GM08714 (cell line): Measurements from ENCODE around the gene ATP13A3.
"Not testable (repeated sequence)": the region's sequence is repeated elsewhere in the genome, so short reads cannot be mapped to it uniquely, and the experiment has no call there.

Experiments
- H3K4me3 ChIP-seq: fragments of 200-500 bp; sonication (Bioruptor generic); 2 replicates; pipeline ENCODE4 v1.5.1; 2014; ENCODE audit warnings: mild to moderate bottlenecking, low read length, inconsistent platforms
- ZNF274 ChIP-seq: IDR thresholded peaks from 2 replicates; pipeline ENCODE4 v1.6.1; 2012; ENCODE audit warnings: mild to moderate bottlenecking, low read depth, low read length

ATP13A3 gene

DNA sequence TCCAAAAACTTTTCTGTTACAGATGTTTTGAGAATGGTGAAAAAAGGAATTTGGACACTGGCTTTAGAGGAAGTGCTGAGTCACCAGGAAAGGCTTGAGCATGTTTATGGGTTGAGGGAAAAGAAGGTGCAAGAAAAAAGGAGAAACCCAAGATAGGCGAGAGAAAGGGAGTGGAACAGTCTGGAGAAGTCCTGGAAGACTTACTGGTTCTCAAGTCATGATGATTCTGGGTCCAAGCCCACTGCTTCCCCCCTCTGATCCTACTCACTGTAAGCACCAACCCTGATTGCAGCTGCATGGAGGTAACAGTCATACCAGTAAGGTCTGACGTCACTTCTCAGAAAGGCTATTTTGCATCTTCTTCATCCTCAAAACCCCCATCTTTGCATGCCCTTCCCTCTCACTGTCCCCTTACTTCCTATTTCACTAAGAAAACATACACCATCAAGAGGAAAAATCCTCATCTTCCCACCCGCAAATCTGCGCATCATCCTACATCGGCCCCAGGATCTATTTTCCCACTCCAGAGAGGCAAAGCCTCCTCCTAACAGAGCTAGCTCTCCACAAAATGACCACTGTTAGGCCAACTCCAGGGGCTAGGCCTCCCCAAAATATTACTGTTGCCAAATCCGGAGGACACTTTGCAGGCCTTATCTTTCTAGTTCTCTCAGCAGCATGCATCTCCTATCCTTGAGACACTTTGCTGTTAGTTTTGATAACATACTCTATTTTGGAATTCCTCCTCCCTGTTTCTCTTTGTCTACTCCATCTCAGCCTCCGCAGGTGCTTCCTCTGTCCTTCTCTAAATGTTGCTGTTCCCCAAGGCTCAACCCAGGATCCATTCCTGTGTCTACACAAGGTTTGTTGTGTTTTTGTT lies 3.2 kb upstream of the ATP13A3 start:
- TF ChIP-seq ZNF274: no peak
- no peak overlapping the region; the same call in 1 of the 2 replicates for H3K4me3 ChIP-seq

DNA sequence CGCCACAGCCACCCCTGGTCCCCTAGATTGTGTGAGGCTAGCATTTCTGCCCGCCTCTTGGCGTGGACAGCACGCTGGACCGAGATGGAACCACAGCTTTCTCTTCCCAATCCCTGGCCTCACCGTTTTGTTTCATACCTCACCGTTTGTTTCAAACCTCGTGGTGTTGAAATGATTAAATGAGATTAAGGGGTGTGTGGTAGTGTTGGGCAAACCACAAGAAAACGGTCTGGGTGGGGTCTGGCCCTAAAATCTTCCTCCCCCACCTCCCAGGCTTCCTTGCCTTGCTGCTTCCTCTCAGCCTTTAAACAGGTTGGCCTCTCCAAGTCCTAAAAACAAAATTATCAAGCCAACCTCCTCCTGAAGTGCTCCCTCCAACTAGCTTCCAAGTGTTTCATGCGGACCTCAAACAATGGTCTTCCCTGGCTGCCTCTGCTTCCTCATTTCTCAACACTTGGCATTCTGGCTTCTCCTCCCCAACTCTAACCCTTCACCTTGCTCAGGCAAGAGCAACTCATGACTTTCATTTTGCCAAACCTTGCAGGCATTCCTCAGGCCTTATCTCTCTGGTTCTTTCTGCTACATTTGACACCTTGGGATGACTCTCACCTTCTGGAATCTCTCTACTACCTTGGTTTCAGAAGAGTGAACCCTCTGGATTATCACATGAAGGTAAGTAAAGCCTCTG lies 1.4 kb upstream of the ATP13A3 start:
- TF ChIP-seq ZNF274: no peak
- H3K4me3 ChIP-seq: peak overlapping the region; percentile 74; the same call in 1 of the 2 replicates

DNA sequence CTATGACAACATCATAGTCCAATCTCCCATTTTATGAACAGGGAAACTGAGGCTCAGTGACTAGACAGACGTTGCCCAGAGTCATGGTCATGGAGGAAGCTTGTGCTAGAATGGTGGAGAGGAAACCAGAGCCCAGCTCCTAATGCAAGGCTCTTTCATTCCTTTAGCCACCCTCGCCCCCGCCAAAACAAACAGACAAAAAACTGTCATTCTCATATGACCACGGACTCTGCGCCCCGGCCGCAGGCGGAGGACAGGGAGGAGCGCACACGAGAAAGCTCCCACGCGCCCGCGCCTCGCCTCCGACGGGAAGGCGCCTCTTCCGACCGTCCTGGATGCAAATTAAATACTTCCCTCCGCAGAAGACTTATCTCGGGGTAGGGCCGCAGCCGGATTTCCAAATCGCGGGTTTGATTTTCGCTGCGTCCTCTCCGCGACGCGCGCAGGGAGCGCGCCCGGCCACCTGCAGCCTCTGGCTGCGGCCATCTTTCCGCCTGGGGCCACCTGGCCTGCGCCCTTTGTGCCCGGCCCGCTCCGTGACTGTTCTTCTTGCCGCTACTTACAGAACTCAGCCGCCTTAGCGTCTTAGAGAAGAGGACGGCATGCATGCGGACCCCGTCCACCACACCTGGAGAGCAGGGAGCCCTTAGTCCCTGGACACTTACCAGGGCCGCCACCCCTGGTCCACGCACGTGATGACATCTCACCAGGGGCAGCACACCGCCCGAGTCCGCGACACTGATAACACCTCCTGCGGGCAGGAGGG lies 670 bp upstream of the ATP13A3 start:
- H3K4me3 ChIP-seq: peak overlapping the region; percentile 74; the same call in 1 of the 2 replicates
- TF ChIP-seq ZNF274: no peak

DNA sequence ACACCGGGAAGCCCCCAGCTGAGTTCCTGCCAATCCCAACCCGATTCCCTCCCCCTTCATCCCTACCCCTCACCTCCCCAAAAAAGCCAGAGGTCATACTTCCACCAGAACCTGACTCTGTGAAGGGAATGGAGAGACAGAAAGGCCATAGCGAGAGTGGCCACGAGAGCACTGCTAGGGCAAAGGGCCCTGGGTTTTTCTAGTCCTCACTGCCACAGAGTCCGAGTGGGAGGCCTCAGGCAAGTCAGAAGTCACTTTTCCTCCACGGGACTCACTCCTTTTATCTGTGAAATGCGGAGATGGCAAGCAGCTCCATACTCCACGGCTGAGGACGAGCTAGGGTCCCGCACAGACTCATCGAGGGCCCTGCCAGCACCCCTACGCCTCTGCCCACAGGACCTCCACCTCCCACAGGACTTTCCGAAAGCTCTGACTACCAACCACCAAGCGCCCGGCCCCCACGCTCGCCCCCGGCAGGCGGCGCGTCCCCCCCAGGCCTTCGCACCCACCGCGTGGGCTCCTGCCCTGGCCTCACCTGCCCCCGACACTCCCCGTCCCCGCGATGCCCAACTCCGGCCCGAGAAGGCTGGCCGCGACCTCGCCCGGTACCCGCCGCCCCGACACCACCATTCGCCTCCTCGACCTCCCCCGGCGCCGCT lies 792 bp downstream of the ATP13A3 start:
- no peak for TF ChIP-seq ZNF274
- H3K4me3 ChIP-seq: peak overlapping the region; percentile 81

DNA sequence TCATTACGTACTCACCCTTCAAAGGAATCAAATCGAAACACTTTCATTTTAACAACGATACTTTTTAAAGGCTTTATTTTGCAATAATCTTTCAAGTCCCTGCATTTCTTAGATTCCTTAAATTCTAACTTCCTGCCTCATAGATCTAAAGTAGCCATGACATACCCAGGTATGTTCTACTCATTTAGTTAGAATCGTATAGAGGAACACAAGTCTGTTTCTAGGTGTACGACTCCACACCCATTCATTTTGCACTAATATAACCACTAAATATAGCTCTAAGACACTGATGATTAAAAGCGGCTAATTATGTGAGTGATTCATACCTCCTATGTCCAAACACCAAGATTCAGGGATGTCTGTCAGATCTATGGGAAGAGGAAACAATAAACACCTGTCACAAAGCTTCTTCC lies 1.3 kb downstream of the ATP13A3 start:
- TF ChIP-seq ZNF274: no peak
- peak overlapping the region; percentile 81 for H3K4me3 ChIP-seq

DNA sequence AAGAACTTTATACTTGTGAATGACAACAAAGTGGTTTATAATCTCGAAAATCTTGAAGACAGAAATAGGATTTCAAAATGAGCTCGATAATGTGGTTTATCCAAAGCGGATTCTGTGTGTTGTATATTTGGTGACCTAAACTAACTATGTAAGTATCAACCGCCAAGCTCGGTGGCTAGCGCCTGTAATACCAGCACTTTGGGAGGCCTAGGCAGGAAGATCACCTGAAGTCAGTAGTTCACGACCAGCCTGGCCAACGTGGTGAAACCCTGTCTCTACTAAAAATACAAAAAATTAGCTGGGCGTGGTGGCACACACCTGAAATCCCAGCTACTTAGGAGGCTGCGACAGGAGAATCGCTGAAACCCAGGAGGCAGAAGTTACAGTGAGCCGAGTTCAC lies 2.2 kb downstream of the ATP13A3 start:
- no peak for TF ChIP-seq ZNF274

DNA sequence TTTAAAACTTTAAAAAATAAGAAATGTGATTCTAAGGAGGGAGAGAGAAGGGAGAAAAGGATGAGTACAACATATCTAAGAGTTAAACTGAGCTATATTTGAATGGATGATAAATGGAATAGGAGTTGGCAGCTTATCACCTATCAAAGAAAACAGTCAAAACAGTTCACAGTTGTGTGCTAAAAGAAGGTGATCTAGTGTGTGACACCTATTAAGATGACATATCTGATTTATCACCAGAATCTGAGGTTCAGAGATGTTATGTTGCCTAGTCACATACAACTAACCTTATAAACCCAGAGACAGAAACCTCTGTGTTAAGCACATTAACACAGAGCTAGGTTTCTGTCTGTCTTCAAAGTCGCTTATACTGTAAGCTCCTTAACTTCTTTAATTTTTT lies 3.0 kb downstream of the ATP13A3 start:
- no peak for TF ChIP-seq ZNF274

More for the DNA sequence above, 2.2 kb downstream of the ATP13A3 start:
- H3K4me3 ChIP-seq: peak overlapping the region; percentile 81

DNA sequence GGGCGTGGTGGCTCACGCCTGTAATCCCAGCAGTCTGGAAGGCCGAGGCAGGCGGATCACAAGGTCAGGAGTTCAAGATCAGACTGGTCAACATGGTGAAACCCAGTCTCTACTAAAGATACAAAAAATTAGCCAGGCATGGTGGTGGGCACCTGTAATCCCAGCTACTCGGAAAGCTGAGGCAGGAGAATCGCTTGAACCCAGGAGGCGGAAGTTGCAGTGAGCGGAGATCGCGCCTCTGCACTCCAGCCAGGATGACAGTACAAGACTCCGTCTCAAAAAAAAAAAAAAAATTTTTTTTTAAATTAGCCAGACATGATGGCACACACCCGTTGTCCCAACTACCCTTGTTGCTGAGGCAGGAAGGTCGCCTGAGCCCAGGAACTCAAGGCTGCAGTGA lies 4.0 kb downstream of the ATP13A3 start:
- not testable (repeated sequence) for H3K4me3 ChIP-seq

More for the DNA sequence above, 3.0 kb downstream of the ATP13A3 start:
- no peak overlapping the region for H3K4me3 ChIP-seq

DNA sequence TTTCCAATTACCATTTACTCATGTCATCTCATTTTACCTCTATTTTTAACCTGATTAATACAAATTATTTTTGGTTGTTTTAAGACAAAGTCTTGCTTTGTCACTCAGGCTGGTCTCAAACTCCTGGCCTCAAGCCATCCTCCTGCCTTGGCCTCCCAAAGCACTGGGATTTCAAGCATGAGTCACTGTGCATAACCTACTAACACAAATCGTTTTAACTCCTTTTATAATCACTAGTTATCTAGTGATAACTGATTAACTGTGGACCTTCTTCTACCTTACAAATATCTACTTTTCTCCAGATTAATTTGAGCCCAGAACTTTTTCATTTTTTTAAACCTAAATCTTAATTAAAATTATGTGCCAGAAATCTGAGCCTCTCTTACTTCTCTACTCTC lies 4.6 kb downstream of the ATP13A3 start:
- no peak for TF ChIP-seq ZNF274

DNA sequence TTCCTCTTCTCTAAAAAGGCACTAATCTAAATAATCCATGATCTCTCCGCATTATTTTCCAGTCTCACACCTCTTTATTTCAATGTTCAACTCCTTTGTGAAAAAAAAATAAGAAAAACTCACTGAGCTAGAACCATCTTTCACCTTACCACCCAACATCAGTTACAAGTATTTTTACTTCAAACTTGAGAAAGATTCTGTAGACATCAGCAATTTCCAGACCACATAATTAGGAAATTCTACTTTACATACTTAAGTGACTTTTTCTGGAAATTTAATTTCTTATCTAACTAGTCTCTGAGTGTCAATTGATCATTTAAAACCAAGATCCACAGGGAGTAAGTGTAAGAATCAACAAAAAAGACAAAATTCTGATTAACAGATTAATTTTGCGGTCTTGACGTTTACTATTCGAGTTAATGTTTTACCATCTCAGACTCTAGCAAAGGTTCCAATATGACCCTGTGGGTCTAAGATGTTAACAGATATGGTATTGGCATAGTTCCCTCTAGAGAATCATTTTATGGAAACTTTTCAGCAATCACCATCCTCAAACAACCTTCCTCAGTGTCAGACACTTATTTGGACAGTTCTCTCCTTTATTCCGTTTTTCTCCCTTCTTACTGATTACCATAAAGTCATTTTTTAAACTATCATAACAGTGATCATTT lies 5.1 kb downstream of the ATP13A3 start:
- TF ChIP-seq ZNF274: no peak
- H3K4me3 ChIP-seq: no peak overlapping the region

More for the DNA sequence above, 4.6 kb downstream of the ATP13A3 start:
- no peak overlapping the region for H3K4me3 ChIP-seq

DNA sequence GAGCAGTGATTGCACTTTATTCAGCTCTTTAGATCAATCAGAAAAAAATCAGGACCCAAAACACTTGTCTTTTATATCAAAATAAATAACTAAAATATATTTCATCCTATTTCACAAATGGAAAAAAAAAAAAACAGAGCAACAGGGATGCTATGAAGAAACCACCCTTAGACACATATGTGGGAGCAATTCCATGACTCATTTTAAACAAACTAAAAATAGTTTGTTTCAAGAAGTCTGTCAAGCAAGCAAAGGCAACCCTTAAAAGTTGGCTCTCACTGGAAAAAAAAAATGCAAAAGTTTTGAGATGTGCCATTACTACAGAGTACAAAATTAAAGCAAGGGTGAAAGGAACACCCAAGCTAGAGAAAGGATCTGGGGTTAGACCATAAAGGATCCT lies 5.7 kb downstream of the ATP13A3 start:
- no peak overlapping the region for H3K4me3 ChIP-seq
- TF ChIP-seq ZNF274: no peak

DNA sequence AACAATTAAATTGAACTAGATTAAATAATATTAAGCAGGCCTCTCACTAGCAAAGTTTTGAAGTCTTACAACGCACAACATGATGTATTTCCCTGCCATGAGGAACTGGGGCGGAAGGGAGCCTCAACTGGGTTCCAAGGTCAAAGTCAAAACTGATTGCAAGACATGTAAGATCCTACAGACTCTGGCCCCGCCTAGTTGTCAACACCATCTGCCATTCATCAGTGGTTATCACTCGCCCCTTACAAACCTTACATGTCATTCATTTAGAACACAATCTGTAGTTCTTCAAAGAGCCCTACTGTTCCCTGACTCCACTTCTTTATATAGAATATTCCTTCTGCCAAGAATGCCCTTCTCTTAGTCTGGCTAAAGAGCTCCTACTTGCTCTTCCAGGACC lies 10.0 kb downstream of the ATP13A3 start:
- no peak overlapping the region for H3K4me3 ChIP-seq
- TF ChIP-seq ZNF274: no peak

DNA sequence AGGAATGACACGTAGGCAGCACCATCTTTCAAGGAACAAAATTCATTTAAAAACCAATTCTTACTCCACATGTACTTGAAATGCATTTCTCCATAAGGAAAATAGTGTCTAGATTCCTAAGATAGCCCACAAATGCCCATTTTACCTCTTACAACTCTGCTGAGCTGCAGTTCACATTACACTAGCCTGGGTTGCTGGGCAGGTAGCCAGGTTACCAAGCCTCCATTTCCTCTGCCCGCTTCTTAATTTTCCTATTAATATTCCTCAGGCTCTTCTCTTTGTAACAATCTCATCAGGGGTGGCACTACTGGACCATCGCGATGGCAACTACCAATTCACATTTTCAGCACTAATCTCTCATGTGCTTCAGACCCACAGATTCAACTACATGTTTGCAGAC lies 10.8 kb downstream of the ATP13A3 start:
- H3K4me3 ChIP-seq: no peak overlapping the region
- TF ChIP-seq ZNF274: no peak
